Hypothalamus (tissue), 51 donors: ENCODE measurements around the gene TRIM24.
"Not testable (repeated sequence)": the region's sequence is repeated elsewhere in the genome, so short reads cannot be mapped to it uniquely, and the experiment has no call there.

Source experiments
- DNase-seq, 51 donors: peaks; one replicate each; lab custom pipeline; 2025; lab: John Stamatoyannopoulos, UW

TRIM24 gene

GRCh38 chr7:138459413-138460175, 465 bp upstream of the TRIM24 start:
- peak in 46 of 51 donors; percentile 90 to 100 (median 98) for DNase-seq

GRCh38 chr7:138460649-138461607, 869 bp downstream of the TRIM24 start:
- DNase-seq, result peak in 44 of 51 donors; percentile 6 to 75 (median 48)

- not testable (repeated sequence) for DNase-seq
Measured at GRCh38 chr7:138463291-138463618, 3.2 kb downstream of the TRIM24 start.

DNA sequence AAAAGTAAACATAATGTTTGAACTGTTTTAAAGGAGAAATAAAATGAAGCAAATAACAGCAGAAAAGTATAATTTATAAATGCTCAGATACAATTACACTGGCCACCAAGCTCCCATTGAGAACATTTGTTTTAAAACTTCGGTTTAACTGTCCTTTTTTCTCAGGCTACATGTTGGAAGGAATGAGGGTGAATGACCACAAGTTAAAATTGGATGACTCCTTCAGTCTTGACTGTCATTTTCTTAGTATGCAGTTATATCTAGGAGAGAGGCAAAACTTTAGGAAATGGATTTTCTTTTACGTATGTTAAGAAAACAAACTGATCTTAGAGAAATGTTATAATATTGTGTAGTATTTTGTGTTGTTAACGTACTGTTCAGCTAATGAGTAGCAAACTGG, 5.0 kb downstream of the TRIM24 start:
- DNase-seq, result no peak

GRCh38 chr7:138466069-138466756, 6.2 kb downstream of the TRIM24 start:
- DNase-seq, result not testable (repeated sequence)

GRCh38 chr7:138468244-138469123, 8.4 kb downstream of the TRIM24 start:
- DNase-seq, result peak in 39 of 51 donors; percentile 1 to 74 (median 25)

GRCh38 chr7:138470391-138471157, 10.5 kb downstream of the TRIM24 start:
- no peak for DNase-seq

GRCh38 chr7:138472292-138473079, 12.4 kb downstream of the TRIM24 start:
- no peak for DNase-seq

DNA sequence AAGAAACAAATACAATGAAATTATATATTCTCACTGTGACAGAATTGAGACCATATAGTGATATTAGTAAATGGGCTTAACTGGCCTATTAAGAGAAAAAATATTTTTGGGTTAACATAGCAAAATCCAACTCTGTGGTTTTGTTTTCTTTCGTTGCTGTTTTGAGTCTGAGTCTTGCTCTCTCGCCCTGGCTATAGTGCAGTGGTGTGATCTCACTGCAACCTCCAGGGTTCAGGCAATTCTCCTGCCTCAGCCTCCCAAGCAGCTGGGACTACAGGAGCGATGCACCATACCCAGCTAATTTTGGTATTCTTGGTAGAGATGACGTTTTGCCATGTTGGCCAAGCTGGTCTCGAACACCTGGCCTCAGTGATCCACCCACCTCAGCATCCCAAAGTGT, 15.3 kb downstream of the TRIM24 start:
- no peak for DNase-seq

GRCh38 chr7:138477081-138477578, 17.1 kb downstream of the TRIM24 start:
- DNase-seq, result no peak

DNA sequence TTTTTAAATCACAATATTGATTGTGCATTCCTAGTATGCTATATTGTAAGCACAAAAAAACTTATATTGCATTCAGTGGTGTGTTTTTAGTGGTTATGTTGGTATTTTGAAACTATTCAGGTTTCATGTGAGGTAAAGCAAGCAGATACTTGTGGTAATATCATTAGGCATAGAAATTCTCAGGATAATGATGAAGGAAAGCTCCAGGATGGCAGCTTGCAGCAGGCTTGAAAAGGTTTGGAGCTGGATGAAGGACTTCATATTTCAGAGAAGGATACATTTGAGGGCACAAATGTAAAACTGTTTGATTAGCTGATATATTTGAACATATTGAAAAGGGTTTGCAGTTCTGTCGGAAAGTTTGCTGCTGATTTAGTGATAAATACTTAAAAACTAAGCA, 17.5 kb downstream of the TRIM24 start:
- no peak for DNase-seq

GRCh38 chr7:138478499-138478908, 18.4 kb downstream of the TRIM24 start:
- DNase-seq, result no peak

DNA sequence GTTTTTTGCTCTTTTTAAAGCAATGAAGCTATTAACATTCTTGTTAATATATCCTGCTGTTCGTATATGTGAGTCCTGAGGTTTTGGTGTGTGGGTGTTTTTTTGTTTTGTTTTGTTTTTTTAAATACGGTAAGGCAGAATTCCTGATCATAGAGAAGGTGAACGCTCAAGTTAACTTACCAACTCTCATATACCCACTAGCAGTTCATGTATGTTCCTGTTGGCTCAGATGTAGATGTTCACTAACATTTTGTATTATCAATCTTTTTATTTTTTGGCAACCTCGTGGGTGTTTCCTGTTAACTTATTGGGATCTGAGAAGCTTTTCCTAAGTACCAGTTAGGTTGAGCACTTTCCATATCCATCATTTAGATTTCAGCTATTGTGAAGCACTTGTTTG, 20.5 kb downstream of the TRIM24 start:
- no peak for DNase-seq

- DNase-seq, result no peak
Measured at GRCh38 chr7:138481447-138482380, 21.7 kb downstream of the TRIM24 start.

DNA sequence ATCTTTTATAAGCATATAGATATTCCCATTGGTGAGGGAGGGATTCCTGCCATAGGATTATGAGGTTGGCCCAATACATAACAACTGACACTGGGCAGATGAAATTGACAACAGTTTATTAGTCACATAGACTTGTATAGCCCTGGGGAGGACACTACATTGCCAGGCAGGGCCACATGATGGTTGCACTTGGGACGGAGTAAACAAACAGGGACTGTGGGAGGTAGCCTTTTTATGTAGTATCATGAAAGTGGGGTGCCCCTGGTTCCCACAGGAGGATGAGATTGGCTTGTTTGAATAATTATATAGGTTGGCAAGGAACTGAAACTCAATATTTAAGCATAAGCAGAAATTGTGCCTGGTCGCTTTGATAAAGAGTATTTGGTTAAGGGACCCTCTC, 23.5 kb downstream of the TRIM24 start:
- no peak for DNase-seq

DNA sequence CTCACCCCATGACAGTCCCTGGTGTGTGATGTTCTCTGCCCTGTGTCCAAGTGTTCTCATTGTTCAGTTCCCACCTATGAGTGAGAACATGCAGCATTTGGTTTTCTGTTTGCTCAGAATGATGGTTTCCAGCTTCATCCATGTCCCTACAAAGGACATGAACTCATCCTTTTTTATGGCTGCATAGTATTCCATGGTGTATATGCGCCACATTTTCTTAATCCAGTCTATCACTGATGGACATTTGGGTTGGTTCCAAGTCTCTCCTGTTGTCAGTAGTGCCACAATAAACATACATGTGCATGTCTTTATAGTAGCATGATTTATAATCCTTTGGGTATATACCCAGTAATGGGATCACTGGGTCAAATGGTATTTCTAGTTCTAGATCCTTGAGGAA, 25.4 kb downstream of the TRIM24 start:
- DNase-seq, result not testable (repeated sequence)

DNA sequence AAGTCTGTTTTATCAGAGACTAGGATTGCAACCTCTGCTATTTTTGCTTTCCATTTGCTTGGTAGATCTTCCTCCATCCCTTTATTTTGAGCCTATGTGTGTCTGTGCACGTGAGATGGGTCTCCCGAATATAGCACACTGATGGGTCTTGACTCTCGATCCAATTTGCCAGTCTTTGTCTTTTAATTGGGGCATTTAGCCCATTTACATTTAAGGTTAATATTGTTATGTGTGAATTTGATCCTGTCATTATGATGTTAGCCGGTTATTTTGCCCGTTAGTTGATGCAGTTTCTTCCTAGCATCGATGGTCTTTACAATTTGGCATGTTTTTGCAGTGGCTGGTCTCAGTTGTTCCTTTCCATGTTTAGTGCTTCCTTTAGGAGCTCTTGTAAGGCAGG, 29.1 kb downstream of the TRIM24 start:
- not testable (repeated sequence) for DNase-seq
